Measurements from ENCODE around the gene POLR2I. TPM values are rescaled to one million over a fixed set of nuclear protein-coding genes. Genes with fewer than 3 reads are reported as not detected.

POLR2I gene
- total and polyA plus RNA-seq, 2 donors (not counting 3 experiments of a cell fraction or from before 2014, with no cell fraction given): 53.0 to 64.8 TPM

GRCh38 chr19:36081385-36081784 is 33.3 kb downstream of the POLR2I start:
- POLR2A ChIA-PET: no interaction called here
- Histone ChIP-seq H3K4me1 (ENCODE audit: control insufficient read depth, extremely low read depth, insufficient read depth, low read length) (no peaks in the 10 kb centered on the region), H3K27me3 (ENCODE audit: control insufficient read depth in 2 of 2, insufficient read depth in 2 of 2, low read length in 2 of 2) (no peaks in the 10 kb centered on the region), H3K79me2 (ENCODE audit: control insufficient read depth, insufficient read depth, low read length) (no peaks in the 10 kb centered on the region), H2AFZ (ENCODE audit: low read depth, low read length) (no peak overlapping the region), H3K9me3 (replicated peaks; ENCODE audit: control insufficient read depth, insufficient read depth, low read length) (no peaks in the 10 kb centered on the region), H3K36me3 (ENCODE audit: control insufficient read depth in 2 of 2, extremely low read depth in 1 of 2, insufficient read depth in 2 of 2, low read length in 2 of 2) (peaks cover 7 to 11% of the 10 kb centered on the region in 2 experiments), H4K20me1 (replicated peaks; ENCODE audit: control insufficient read depth, extremely low read depth, insufficient read depth, low read length) (no peaks in the 10 kb centered on the region), H3K4me3 (replicated peaks in 1 of 3; ENCODE audit: insufficient read depth in 1 of 3, low read depth in 1 of 3, low read length in 3 of 3) (no peak overlapping the region), H3K9ac (replicated peaks; ENCODE audit: extremely low read depth, insufficient read depth, low read length) (no peak overlapping the region), H3K9me1 (replicated peaks; ENCODE audit: control insufficient read depth, extremely low read depth, insufficient read depth, low read length) (no peaks in the 10 kb centered on the region), H3K4me2 (ENCODE audit: insufficient read depth, low read length) (no peak overlapping the region), H3K27ac (ENCODE audit: insufficient read depth, low read depth, low read length) (no peak overlapping the region)
- TF ChIP-seq FOS (IDR thresholded peaks at IDR 0.05; ENCODE audit: borderline replicate concordance, insufficient read depth, low read length) (no peak), MYC (IDR thresholded peaks at IDR 0.05; ENCODE audit: low read depth, low read length) (no peak), POLR2AphosphoS5 (IDR thresholded peaks at IDR 0.05; ENCODE audit: insufficient read depth, low read depth, low read length) (no peak), POLR2A (IDR thresholded peaks at IDR 0.05; ENCODE audit: low read depth, low read length) (no peak), EZH2 (IDR thresholded peaks at IDR 0.05; ENCODE audit: borderline replicate concordance, low read depth, low read length, severe bottlenecking) (no peak), CTCF (IDR thresholded peaks at IDR 0.05; ENCODE audit: extremely low read depth in 1 of 2, insufficient read depth in 1 of 2, low read depth in 1 of 2, low read length in 2 of 2) (no peak), MAX (IDR thresholded peaks at IDR 0.05; ENCODE audit: insufficient read depth, insufficient read length) (no peak), GATA2 (IDR thresholded peaks at IDR 0.05; ENCODE audit: insufficient read depth, insufficient read length, low read depth, low read length) (no peak), JUN (IDR thresholded peaks at IDR 0.05; ENCODE audit: borderline replicate concordance, insufficient read depth, insufficient read length, low read depth) (no peak)
- DNase-seq (ENCODE audit: low read depth, low spot score) (no peak), FAIRE-seq (no peak)
- dilution Hi-C loops (cut with MboI; ENCODE audit: extremely low pct_ligation_motif_present, low sequenced_read_pairs) (no loop called here), intact Hi-C loops (cut with micrococcal nuclease) (no loop called here)
- CTCF ChIA-PET: no interaction called here
- BruUV-seq (replicated peaks): no TSS peak
